ENCODE measurements around the gene WDR45. TPM values are rescaled to one million over a fixed set of nuclear protein-coding genes. Genes with fewer than 3 reads are reported as not detected.

Gene WDR45
- total and polyA plus RNA-seq, 2 experiments from 2014 or later: 28.8 to 36.2 TPM

DNA sequence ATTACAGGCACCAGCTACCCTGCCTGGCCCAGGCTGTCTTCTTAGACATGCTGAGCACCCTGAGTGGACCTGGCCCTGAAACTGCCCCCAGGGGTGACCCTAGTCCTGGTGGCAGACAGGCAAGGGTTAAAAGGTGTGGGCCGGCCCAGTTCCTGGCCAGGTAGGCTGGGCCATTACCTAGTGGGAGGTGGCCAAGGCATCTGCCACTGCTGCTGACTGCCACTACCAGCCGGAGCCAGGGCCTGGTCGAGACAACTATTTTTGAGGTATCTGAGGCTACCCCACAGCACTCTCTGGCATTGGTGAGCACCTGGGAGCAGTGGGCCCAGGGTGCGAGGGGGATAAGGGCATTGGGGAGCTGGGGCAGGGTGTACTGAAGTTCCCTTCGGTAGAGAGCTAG is 20.9 kb downstream of the WDR45 start, which contains the start of gene CCDC120 (continued):
- no peak for TF ChIP-seq REST (IDR thresholded peaks at IDR 0.05; ENCODE audit: unreplicated experiment)
- TF ChIP-seq EZH2 (IDR thresholded peaks at IDR 0.05; ENCODE audit: low read depth, unreplicated experiment): no peak
- TF ChIP-seq, protein P1, sequence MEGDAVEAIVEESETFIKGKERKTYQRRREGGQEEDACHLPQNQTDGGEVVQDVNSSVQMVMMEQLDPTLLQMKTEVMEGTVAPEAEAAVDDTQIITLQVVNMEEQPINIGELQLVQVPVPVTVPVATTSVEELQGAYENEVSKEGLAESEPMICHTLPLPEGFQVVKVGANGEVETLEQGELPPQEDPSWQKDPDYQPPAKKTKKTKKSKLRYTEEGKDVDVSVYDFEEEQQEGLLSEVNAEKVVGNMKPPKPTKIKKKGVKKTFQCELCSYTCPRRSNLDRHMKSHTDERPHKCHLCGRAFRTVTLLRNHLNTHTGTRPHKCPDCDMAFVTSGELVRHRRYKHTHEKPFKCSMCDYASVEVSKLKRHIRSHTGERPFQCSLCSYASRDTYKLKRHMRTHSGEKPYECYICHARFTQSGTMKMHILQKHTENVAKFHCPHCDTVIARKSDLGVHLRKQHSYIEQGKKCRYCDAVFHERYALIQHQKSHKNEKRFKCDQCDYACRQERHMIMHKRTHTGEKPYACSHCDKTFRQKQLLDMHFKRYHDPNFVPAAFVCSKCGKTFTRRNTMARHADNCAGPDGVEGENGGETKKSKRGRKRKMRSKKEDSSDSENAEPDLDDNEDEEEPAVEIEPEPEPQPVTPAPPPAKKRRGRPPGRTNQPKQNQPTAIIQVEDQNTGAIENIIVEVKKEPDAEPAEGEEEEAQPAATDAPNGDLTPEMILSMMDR (conservative IDR thresholded peaks at IDR 0.05; ENCODE audit: low read depth in 2 of 2): no peak
- no peak for TF ChIP-seq ZNF331 (CRISPR knock-in tag; IDR thresholded peaks at IDR 0.05; ENCODE audit: low read depth)
- TF ChIP-seq STAT1 (IDR thresholded peaks at IDR 0.05; ENCODE audit: unreplicated experiment): no peak
- no peak for TF ChIP-seq POLR2AphosphoS5 (IDR thresholded peaks at IDR 0.05; ENCODE audit: low read depth)
- no peak for TF ChIP-seq NANOG (IDR thresholded peaks at IDR 0.05; ENCODE audit: borderline replicate concordance)

GRCh38 chrX:49054073-49054762 is 25.5 kb downstream of the WDR45 start:
- ATAC-seq: no peak
- H3F3A ChIP-seq (replicated peaks; ENCODE audit: low read depth): no peaks in the 10 kb centered on the region
- no peak for DNase-seq (ENCODE audit: low spot score)
- H3K36me3 ChIP-seq (ENCODE audit: insufficient read depth): no peaks in the 10 kb centered on the region
- H3K4me2 ChIP-seq: peak overlapping the region; percentile 71
- H4K20me1 ChIP-seq (replicated peaks; ENCODE audit: insufficient read depth): no peaks in the 10 kb centered on the region
- peak overlapping the region; percentile 63 for H3K4me3 ChIP-seq
- H3K27ac Mint-ChIP-seq: no peak overlapping the region; the same call in 1 of the 2 replicates
- peaks cover 15% of the 10 kb centered on the region for H3K4me1 Mint-ChIP-seq
- H3K4me3 Mint-ChIP-seq: peak overlapping the region; percentile 76
- H3K27me3 ChIP-seq (ENCODE audit: insufficient read depth): no peaks in the 10 kb centered on the region
- no peaks in the 10 kb centered on the region for H3K9me2 ChIP-seq (ENCODE audit: insufficient read depth)
- no peak overlapping the region for H2AFZ ChIP-seq
- peaks cover 19% of the 10 kb centered on the region for H3K79me2 ChIP-seq (replicated peaks; ENCODE audit: insufficient read depth)
- 0 out of 2 replicates have a peak, but pooled peaks cover 3% of the 10 kb centered on the region for H3K4me1 ChIP-seq (ENCODE audit: insufficient read depth)
- no peak overlapping the region for H3K27ac ChIP-seq (ENCODE audit: low read depth)
- peaks cover 6% of the 10 kb centered on the region; the same call in 1 of the 3 replicates for H3K36me3 Mint-ChIP-seq (ENCODE audit: low read depth)
- H3K9me3 Mint-ChIP-seq: no peaks in the 10 kb centered on the region
- peaks cover 4% of the 10 kb centered on the region for H3K27me3 Mint-ChIP-seq (ENCODE audit: insufficient read depth, low read depth, poor library complexity)
- TF ChIP-seq STAT1 (IDR thresholded peaks at IDR 0.05; ENCODE audit: unreplicated experiment) (no peak), POLR2AphosphoS5 (IDR thresholded peaks at IDR 0.05; ENCODE audit: low read depth) (no peak), ZNF331 (CRISPR knock-in tag; IDR thresholded peaks at IDR 0.05; ENCODE audit: low read depth) (no peak), JUNB (IDR thresholded peaks at IDR 0.05; ENCODE audit: unreplicated experiment) (no peak), ETS1 (IDR thresholded peaks at IDR 0.05) (no peak), NANOG (IDR thresholded peaks at IDR 0.05; ENCODE audit: borderline replicate concordance) (no peak), EZH2 (IDR thresholded peaks at IDR 0.05; ENCODE audit: low read depth, unreplicated experiment) (no peak), ZNF114 (CRISPR knock-in tag; IDR thresholded peaks at IDR 0.05) (no peak), EZH2phosphoT487 (IDR thresholded peaks at IDR 0.05; ENCODE audit: unreplicated experiment) (no peak), REST (IDR thresholded peaks at IDR 0.05; ENCODE audit: unreplicated experiment) (no peak)
- TF ChIP-seq, protein P1 (conservative IDR thresholded peaks at IDR 0.05; ENCODE audit: low read depth in 2 of 2): no peak
